NAMALWA (cell line): ENCODE measurements around the gene SOX10.

ENCODE experiments used
- DNase-seq: peaks from one replicate; pipeline ENCODE4 v3.0.0-alpha.2; 2015; ENCODE audit warnings: low spot score

SOX10 gene

GRCh38 chr22:38016182-38017151 lies 32.1 kb upstream of the SOX10 start:
- DNase-seq: no peak

- no peak for DNase-seq
Observed at GRCh38 chr22:38014083-38014482, 29.7 kb upstream of the SOX10 start.

- DNase-seq: no peak
Observed at GRCh38 chr22:38012604-38013072, 28.3 kb upstream of the SOX10 start.

GRCh38 chr22:38009000-38009806 lies 24.8 kb upstream of the SOX10 start:
- no peak for DNase-seq

DNA sequence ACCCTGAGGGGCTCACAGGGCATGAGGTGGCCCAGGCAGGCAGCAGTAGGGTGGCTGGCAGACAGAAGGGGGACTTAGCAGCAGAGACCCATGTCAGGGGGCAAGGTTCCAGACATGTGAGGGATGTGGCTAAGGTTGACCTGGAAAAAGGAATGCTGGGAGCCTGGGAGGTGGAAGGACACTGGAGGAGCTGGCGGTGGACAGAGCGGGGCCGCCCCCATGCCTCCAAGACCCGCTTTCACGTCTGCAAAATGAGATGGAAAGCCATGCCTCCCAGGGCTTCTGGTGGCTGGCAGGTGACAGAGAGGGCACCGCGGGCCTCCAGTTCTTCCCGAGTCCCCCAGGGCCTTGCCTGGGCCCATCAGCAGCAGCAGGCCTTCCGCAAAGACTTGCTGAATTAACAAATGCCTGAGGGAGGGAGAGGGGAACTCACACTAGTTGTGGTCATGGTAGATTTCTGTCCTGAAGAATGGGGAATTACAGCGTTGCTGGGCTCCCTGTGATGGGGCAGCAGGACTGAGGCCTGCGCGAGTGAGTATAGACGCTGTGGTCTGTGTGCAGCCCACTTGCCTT lies 23.1 kb upstream of the SOX10 start:
- DNase-seq: no peak

GRCh38 chr22:38006906-38007305 lies 22.6 kb upstream of the SOX10 start:
- no peak for DNase-seq

DNA sequence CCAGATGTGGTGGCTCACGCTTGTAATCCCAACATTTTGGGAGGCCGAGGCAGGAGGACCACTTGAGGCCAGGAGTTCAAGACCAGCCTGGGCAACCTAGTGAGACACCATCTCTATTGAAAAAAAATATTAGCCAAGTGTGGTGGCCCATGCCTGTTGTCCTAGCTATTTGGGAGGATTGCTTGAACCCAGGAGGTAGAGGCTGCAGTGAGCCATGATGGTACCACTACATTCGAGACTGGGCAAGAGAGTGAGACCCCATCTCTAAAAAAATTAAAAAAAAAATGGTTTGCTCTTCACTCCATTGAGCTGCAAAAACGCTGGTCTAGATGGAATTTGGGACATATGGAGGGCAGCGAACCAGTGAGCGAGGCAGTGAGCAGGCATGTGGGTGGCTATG lies 21.6 kb upstream of the SOX10 start:
- DNase-seq: no peak

DNA sequence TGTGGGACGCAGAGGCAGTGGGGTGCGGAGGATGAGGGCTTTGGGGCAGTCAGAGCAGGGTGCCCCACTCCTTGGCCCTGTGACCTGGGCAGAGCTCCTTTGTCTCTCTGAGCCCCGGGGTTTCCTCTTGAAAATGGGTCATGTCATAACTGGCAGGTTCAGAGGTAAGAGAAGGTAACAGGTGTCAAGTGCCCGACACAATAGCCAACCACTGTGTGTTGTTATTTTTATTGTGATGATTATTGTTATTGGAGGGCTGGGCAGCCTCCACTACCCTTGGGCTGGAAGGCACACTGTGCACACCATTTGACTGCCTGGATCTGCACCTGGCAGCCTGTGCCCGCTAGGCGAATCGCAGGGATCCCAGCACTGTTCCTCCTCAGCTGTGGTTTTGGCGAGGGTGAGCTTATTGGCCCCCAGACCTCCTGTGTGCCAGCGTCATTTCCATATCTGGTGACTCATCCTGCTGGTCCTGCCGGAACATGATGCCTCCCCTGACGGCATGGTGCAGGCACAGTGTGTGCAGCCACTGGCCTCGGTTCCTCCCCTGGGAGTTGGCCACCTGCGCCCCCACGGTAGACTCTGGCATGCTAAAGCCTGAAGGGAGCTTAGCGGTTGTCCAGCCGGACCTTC lies 15.4 kb upstream of the SOX10 start:
- peak; percentile 58 for DNase-seq

DNA sequence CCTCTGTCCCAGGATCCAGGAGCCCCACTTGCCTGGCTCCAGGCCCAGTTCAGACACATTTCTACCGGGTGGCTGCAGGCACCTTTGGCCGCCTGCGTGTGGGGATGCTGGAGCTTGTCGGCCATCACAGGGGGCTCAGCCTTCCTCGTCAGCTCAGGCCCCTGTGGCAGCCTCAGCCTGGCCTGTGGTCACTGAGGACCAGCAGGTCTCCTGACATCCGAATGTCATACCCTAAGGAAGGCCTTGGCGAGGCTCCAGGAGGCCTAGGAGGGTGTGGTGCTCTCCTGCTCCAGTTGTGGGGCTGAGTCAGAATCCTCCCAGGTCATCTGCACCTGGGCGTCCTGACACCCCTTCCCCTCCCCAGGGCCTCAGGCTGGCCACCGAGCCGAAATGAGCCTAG lies 14.9 kb upstream of the SOX10 start:
- DNase-seq: no peak

GRCh38 chr22:37998543-37998942 lies 14.2 kb upstream of the SOX10 start:
- no peak for DNase-seq

DNA sequence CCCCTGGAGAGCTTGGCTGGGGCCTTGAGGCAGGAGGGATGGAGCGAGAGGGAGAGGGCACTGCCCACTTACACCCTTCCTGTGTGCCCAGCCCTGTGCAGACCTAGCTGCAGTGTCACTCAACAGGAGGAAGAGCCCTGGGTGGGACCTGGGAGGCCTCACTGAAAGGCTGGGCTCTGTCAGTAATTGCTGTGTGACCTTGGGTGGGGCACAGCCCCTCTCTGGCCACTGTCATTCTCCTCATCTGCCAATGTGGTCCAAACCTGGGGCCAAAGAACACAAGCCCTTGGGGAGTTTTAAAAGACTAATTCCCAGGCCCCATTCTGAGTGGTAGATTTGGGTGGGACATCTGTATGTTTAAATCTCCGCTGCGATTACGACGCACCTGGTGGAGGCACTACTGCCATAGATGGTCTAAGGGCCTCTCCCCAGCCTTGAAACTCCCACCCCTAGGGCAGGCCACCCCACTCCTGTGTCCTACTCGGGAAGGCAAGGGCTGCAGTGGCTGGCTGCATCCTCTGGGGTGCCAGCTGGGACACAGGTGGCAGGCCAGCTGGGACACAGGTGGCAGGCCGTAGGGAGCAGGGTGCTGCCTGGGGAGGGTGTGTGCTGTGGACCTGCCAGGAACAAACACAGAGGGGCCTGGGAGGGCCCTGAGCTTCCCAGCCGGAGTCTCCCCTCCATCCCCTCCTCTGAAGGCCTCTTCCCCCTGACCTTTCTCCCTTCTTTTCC lies 12.3 kb upstream of the SOX10 start:
- peak; percentile 36 for DNase-seq

DNA sequence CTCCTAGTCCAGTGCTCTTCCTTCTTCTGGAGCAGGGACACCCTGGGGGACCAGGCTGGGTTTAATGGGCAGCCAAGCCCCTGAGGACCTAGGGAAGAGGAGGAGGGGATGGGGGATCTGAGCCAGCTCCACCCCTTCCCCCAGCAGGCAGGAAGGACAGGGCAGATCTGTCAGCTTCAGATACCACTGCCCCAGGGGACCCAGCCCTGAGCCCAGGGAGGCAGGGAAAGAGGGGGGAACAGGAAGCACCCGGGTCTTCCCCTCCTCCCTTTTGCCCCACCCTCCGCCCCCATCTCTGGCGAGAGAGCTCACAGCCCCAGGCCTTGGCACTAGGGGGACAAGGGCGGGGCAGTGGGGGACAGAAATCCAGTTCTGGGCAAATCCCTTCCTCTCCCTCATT lies 11.7 kb upstream of the SOX10 start:
- no peak for DNase-seq

DNA sequence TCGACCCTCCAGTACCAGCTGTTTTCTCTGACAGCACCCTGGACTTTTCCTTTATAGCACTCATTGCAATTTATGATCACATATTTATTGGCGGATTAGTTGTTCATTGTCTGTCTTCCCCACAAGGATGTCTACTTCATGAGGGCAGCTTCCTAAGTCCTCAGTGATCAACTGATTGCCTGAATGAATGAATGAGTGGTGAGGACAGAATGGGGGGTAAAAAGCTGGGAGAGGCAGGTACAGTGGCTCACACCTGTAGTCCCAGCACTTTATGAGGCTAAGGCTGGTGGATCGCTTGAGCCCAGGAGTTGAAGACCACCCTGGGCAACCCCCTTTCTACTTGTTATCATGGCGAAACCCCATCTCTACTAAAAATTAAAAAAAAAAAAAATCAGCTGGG lies 11.1 kb upstream of the SOX10 start:
- DNase-seq: no peak

- no peak for DNase-seq
Observed at GRCh38 chr22:37994982-37995381, 10.6 kb upstream of the SOX10 start.

DNA sequence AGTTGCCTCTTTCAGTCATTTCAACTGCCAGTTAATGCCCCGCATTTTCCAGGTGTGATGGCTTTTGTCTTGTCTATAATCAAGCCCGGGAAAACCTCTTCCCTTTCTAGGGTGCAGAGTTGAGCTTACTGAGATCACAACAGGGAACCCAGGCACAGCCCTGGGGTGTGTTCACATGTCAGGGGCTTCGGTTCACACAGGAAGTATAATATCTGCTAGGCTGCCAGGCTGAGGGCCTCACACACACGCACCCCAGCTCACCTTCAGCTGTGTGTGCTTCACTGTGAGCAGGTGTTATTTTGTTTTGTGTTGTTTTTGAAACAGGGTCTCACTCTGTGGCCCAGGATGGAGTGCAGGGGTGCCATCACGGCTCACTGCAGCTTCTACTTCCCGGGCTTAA lies 9.7 kb upstream of the SOX10 start:
- peak; percentile 12 for DNase-seq

DNA sequence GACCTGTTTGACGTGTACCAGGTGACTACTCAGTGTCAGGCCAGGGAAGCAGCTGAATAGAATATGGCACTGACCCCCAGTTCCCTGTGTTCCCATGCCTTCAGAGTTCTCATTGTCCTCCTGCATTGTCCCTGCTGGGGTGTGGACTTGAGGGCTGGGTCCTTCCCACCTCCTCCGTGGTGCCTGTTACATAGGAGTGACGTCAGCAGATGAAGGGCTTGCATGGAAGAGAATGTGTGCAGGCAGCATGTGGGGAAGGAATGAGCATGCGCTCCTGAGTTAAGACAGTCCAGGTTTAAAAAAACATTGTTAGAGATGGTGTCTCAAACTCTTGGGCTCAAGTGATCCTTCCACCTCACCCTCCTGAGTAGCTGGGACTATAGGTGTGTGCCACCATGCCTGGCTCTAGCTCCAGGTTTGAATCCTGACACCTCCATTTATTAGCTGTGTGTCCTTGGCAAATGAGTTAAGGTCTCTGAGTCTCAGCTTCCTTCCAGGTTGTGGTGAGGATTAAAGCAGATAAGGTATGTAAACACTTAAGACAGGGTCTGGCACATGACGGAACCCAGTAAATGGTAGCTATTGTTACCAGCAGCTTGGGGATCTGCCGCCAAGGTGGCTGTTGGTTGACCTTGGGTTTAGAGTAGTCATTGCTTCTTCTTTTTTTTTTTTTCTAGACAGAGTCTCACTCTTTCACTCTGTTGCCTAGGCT lies 7.5 kb upstream of the SOX10 start:
- DNase-seq: no peak

DNA sequence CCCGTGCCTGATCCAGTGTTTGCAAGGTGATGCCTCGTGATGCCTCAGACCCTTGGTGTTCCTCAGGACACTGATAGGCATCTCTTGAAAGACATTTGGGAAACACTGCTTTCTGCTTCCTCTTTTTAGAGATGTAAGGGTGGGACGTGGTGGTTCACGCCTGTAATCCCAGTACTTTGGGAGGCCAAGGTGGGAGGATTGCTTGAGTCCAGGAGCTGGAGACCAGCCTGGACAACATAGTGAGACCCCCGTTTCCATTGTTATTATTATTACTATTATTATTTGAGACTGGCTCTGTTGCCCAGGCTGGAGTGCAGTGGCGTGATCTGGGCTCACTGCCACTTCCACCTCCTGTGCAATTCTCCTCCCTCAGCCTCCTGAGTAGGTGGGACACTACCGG lies 6.5 kb upstream of the SOX10 start:
- no peak for DNase-seq

DNA sequence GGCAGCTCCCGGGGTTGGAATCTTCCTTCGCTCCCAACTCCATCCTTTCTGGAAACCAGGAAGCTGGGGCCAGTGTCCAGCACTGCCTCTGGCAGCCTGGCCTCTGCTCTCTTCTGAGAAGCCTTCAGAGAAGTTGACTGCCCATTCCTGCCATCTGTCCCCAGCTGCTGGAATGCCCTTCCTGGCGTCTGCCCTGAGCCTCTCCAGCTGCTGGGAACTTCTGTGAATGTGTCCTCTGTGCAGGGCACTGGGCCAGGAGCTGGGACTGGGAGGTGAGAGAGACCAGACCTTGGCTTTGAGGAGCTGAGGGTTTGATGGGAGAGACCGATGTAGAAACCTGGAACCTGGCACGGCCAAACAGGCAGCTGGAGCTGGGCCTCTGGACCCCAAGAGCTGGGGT lies 5.9 kb upstream of the SOX10 start:
- DNase-seq: no peak

DNA sequence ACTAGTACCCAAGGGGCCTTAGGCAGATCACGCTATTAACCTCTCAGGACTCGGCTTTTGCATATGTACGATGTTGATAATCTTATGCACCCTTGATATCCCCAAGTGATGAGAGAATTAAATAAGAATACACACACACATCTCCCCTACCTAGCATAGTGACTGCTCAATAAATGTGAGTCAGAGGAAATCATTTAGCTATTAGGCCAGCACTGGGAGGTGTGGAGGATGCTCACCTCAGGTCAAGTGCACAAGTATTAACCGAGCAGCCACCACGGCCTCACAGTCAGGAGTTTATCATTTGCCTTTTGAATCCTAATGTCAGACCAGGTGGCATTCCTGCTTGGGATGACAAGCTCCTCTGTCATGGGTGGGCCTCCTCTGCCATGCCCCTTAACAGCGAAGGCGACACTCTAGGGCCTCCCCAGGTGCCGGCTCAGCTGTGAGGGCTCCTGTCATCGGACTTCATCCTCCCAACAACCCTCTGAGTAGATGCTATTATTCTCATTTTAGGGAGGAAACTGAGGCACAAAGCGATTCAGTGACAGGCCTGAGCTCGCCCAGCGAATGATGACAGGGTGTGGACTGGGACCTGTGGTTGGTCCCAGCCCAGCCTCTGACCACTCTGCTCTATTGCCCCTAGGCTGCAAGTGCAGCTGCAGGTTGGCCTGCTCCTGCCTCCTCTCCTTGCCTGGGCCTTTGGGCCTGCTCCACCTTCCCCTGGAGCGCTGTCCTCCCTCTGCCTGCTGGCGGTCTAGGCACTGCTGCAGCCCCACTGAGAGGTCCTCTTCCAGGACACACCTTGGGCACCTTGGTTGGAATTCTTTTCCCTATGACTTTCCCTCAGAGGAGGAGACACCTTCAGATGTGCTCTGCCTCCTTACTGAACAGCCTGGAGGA lies 5.0 kb upstream of the SOX10 start:
- no peak for DNase-seq

GRCh38 chr22:37986371-37986770 lies 2.0 kb upstream of the SOX10 start:
- DNase-seq: no peak
